SK-N-SH (cell line): ENCODE measurements around the gene VPS25.

Experiments used
- CTCF ChIP-seq: fragments of 200-600 bp; sonication (generic); IDR thresholded peaks from 2 replicates; pipeline ENCODE4 v1.6.1; 2017; ENCODE audit warnings: antibody characterized with exemption, mild to moderate bottlenecking, moderate library complexity
- NFIC ChIP-seq: IDR thresholded peaks from 2 replicates; pipeline ENCODE4 v1.4.0; 2012; ENCODE audit warnings: borderline replicate concordance
- POLR2AphosphoS5 ChIP-seq: IDR thresholded peaks from 2 replicates; pipeline ENCODE4 v1.6.1; 2012; ENCODE audit warnings: low read depth, low read length
- REST ChIP-seq: IDR thresholded peaks from 2 replicates; pipeline ENCODE4 v1.6.1; 2012; ENCODE audit warnings: mild to moderate bottlenecking, low read depth, low read length, moderate library complexity
- TF ChIP-seq, protein P1 (sequence below): fragments of 150-350 bp; IDR thresholded peaks from 2 replicates; pipeline ENCODE4 v1.6.1; 2017; ENCODE audit warnings: antibody characterized with exemption, low read length, low read depth, borderline replicate concordance
- TF ChIP-seq, protein P2 (sequence below): IDR thresholded peaks from 2 replicates; pipeline ENCODE4 v1.4.0; 2012; ENCODE audit warnings: low read depth, borderline replicate concordance

DNA sequence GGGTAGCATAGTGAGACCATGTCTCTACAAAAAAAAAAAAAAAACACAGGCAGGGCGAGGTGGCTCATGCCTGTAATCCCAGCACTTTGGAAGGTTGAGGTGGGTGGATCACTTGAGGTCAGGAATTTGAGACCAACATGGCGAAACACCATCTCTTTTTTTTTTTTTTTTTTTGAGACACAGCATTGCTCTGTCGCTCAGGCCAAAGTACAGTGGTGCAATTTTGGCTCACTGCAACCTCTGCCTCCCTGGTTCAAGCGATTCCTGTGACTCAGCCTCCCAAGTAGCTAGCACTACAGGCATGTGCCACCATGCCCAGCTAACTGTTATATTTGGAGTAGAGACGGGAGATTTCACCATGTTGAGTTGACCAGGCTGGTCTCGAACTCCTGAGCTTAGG, 7.1 kb upstream of the VPS25 start:
- no peak for TF ChIP-seq POLR2AphosphoS5
- TF ChIP-seq CTCF, result no peak
- TF ChIP-seq, protein P1, sequence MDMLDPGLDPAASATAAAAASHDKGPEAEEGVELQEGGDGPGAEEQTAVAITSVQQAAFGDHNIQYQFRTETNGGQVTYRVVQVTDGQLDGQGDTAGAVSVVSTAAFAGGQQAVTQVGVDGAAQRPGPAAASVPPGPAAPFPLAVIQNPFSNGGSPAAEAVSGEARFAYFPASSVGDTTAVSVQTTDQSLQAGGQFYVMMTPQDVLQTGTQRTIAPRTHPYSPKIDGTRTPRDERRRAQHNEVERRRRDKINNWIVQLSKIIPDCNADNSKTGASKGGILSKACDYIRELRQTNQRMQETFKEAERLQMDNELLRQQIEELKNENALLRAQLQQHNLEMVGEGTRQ, result no peak
- no peak for TF ChIP-seq NFIC
- TF ChIP-seq REST, result no peak
- TF ChIP-seq, protein P2, sequence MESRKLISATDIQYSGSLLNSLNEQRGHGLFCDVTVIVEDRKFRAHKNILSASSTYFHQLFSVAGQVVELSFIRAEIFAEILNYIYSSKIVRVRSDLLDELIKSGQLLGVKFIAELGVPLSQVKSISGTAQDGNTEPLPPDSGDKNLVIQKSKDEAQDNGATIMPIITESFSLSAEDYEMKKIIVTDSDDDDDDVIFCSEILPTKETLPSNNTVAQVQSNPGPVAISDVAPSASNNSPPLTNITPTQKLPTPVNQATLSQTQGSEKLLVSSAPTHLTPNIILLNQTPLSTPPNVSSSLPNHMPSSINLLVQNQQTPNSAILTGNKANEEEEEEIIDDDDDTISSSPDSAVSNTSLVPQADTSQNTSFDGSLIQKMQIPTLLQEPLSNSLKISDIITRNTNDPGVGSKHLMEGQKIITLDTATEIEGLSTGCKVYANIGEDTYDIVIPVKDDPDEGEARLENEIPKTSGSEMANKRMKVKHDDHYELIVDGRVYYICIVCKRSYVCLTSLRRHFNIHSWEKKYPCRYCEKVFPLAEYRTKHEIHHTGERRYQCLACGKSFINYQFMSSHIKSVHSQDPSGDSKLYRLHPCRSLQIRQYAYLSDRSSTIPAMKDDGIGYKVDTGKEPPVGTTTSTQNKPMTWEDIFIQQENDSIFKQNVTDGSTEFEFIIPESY, result no peak
